WTC11 (cell line): ENCODE results near the gene PLEKHG5. TPM values are rescaled to one million over a fixed set of nuclear protein-coding genes. Genes with fewer than 3 reads are reported as not detected.

Experiments
- ATAC-seq: fragments of 200-7000 bp; cut with Tn5 transposase; 2 replicates; pipeline ENCODE4 v1.10.0; 2021; ENCODE audit warnings: mild to moderate bottlenecking, moderate library complexity
- CTCF ChIA-PET: fragments of 300-600 bp; sonication (Branson Sonifier 250); formaldehyde crosslinking; loops from one replicate; lab custom pipeline; 2021; ENCODE audit warnings: antibody characterized with exemption; lab: Charles Lee
- POLR2A ChIA-PET: fragments of 350-600 bp; sonication (Branson Sonifier 250); formaldehyde crosslinking; loops from one replicate; lab custom pipeline; 2021; ENCODE audit warnings: antibody characterized with exemption; lab: Charles Lee
- DNase-seq: peaks from one replicate; pipeline ENCODE4 v3.0.0; 2021; ENCODE audit warnings: low spot score
- H3K27ac Mint-ChIP-seq: 2 replicates; pipeline ENCODE4 v1.8.0; 2021; ENCODE audit warnings: mixed read lengths
- H3K27me3 Mint-ChIP-seq: 2 replicates; pipeline ENCODE4 v1.8.0; 2021; ENCODE audit warnings: low read depth, mild to moderate bottlenecking, moderate library complexity, mixed read lengths
- H3K36me3 Mint-ChIP-seq: 2 replicates; pipeline ENCODE4 v1.8.0; 2021; ENCODE audit warnings: mixed read lengths
- H3K4me1 Mint-ChIP-seq: 2 replicates; pipeline ENCODE4 v1.8.0; 2022; ENCODE audit warnings: mixed read lengths
- H3K4me3 Mint-ChIP-seq: 2 replicates; pipeline ENCODE4 v1.8.0; 2021; ENCODE audit warnings: mild to moderate bottlenecking, moderate library complexity, mixed read lengths
- H3K9me3 Mint-ChIP-seq: 2 replicates; pipeline ENCODE4 v1.8.0; 2021; ENCODE audit warnings: mixed read lengths
- GRHL2 ChIP-seq: fragments of 250-450 bp; sonication (Bioruptor Pico); IDR thresholded peaks from 2 replicates; pipeline ENCODE4 v1.8.0; 2022; ENCODE audit warnings: mild to moderate bottlenecking, moderate library complexity; ENCODE audit not compliant: insufficient replicate concordance, severe bottlenecking
- NFATC4 ChIP-seq: fragments of 250-450 bp; sonication (Bioruptor Pico); IDR thresholded peaks from 2 replicates; pipeline ENCODE4 v1.9.0; 2021; ENCODE audit warnings: mild to moderate bottlenecking
- NFYB ChIP-seq: sonication (generic); formaldehyde crosslinking; conservative IDR thresholded peaks from 2 replicates; pipeline ENCODE4 v1.8.0; 2022; ENCODE audit warnings: low read depth, missing genetic modification reagents
- RELA ChIP-seq: sonication (generic); formaldehyde crosslinking; IDR thresholded peaks from 2 replicates; pipeline ENCODE4 v1.8.1; 2022; ENCODE audit warnings: missing genetic modification reagents, mild to moderate bottlenecking, borderline replicate concordance
- RORB ChIP-seq: fragments of 250-450 bp; sonication (Bioruptor Pico); IDR thresholded peaks from 2 replicates; pipeline ENCODE4 v1.9.0; 2021; ENCODE audit warnings: mild to moderate bottlenecking
- SMAD3 ChIP-seq: sonication (generic); formaldehyde crosslinking; IDR thresholded peaks from 2 replicates; pipeline ENCODE4 v1.8.0; 2022; ENCODE audit warnings: missing genetic modification reagents, mild to moderate bottlenecking, borderline replicate concordance
- SMAD4 ChIP-seq: sonication (generic); formaldehyde crosslinking; IDR thresholded peaks from 2 replicates; pipeline ENCODE4 v1.8.0; 2022; ENCODE audit warnings: mild to moderate bottlenecking, missing genetic modification reagents
- TEAD1 ChIP-seq: sonication (generic); formaldehyde crosslinking; IDR thresholded peaks from 2 replicates; pipeline ENCODE4 v1.8.0; 2022; ENCODE audit warnings: mild to moderate bottlenecking, missing genetic modification reagents
- ZNF138 ChIP-seq: sonication (generic); formaldehyde crosslinking; conservative IDR thresholded peaks from 2 replicates; pipeline ENCODE4 v1.8.1; 2022; ENCODE audit warnings: mild to moderate bottlenecking, moderate library complexity, missing genetic modification reagents
- ZNF317 ChIP-seq: sonication (generic); formaldehyde crosslinking; IDR thresholded peaks from 2 replicates; pipeline ENCODE4 v1.8.1; 2023; ENCODE audit warnings: low read depth, mild to moderate bottlenecking, moderate library complexity, missing genetic modification reagents, borderline replicate concordance
- ZNF396 ChIP-seq: fragments of 250-450 bp; sonication (Bioruptor Pico); IDR thresholded peaks from 2 replicates; pipeline ENCODE4 v1.8.0; 2021; ENCODE audit warnings: mild to moderate bottlenecking, moderate library complexity, borderline replicate concordance
- total RNA-seq: library from RNA; stranded (reverse); gene quantifications from 3 replicates; pipeline ENCODE4 v1.2.3, GENCODE V29; 2021
- TF ChIP-seq, protein P1 (sequence below): sonication (generic); formaldehyde crosslinking; IDR thresholded peaks from 2 replicates; pipeline ENCODE4 v1.8.0; 2022; ENCODE audit warnings: missing genetic modification reagents
- TF ChIP-seq, protein P2 (sequence below): sonication (generic); formaldehyde crosslinking; IDR thresholded peaks from 2 replicates; pipeline ENCODE4 v1.8.1; 2022; ENCODE audit warnings: low read depth, mild to moderate bottlenecking, moderate library complexity, missing genetic modification reagents, borderline replicate concordance
- TF ChIP-seq, protein P3 (sequence below): fragments of 250-450 bp; sonication (Bioruptor Pico); IDR thresholded peaks from 2 replicates; pipeline ENCODE4 v1.9.0; 2021; ENCODE audit warnings: mild to moderate bottlenecking, borderline replicate concordance
- TF ChIP-seq, protein P4 (sequence below): fragments of 250-450 bp; sonication (Bioruptor Pico); IDR thresholded peaks from 2 replicates; pipeline ENCODE4 v1.9.0; 2021; ENCODE audit warnings: moderate library complexity, mild to moderate bottlenecking, inconsistent platforms, borderline replicate concordance
- TF ChIP-seq, protein P5 (sequence below): sonication (generic); formaldehyde crosslinking; IDR thresholded peaks from 2 replicates; pipeline ENCODE4 v1.8.0; 2022; ENCODE audit warnings: mild to moderate bottlenecking, missing genetic modification reagents
- TF ChIP-seq, protein P6 (sequence below): sonication (generic); formaldehyde crosslinking; IDR thresholded peaks from 2 replicates; pipeline ENCODE4 v1.8.0; 2022; ENCODE audit warnings: mild to moderate bottlenecking, missing genetic modification reagents

The PLEKHG5 gene
- total RNA-seq, 1 experiment from 2014 or later: 27.5 TPM

DNA sequence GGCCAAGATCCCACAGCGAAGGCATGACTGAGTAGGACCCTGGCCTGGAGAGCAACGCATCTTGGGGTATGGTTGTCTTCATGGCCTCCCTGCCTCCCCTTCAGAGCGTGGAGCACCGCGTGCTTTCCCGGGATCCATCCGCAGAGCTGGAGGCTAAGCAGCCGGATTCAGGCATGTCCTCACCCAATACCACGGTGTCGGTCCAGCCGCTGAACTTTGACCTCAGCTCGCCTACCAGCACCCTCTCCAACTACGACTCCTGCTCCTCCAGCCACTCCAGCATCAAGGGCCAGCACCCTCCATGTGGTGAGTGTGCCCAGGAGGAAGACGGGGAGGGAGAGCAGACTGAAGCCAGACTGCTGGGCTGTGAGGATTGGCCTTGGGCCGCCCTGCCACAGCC lies 47.1 kb downstream of the PLEKHG5 start:
- ATAC-seq (no peak), DNase-seq (no peak)
- H3K27ac Mint-ChIP-seq: no peak overlapping the region
- H3K9me3 Mint-ChIP-seq: no peaks in the 10 kb centered on the region
- H3K27me3 Mint-ChIP-seq: peaks cover 21% of the 10 kb centered on the region
- TF ChIP-seq RORB: no peak
- no peak for TF ChIP-seq ZNF138 (CRISPR knock-in tag)
- TF ChIP-seq, protein P1, sequence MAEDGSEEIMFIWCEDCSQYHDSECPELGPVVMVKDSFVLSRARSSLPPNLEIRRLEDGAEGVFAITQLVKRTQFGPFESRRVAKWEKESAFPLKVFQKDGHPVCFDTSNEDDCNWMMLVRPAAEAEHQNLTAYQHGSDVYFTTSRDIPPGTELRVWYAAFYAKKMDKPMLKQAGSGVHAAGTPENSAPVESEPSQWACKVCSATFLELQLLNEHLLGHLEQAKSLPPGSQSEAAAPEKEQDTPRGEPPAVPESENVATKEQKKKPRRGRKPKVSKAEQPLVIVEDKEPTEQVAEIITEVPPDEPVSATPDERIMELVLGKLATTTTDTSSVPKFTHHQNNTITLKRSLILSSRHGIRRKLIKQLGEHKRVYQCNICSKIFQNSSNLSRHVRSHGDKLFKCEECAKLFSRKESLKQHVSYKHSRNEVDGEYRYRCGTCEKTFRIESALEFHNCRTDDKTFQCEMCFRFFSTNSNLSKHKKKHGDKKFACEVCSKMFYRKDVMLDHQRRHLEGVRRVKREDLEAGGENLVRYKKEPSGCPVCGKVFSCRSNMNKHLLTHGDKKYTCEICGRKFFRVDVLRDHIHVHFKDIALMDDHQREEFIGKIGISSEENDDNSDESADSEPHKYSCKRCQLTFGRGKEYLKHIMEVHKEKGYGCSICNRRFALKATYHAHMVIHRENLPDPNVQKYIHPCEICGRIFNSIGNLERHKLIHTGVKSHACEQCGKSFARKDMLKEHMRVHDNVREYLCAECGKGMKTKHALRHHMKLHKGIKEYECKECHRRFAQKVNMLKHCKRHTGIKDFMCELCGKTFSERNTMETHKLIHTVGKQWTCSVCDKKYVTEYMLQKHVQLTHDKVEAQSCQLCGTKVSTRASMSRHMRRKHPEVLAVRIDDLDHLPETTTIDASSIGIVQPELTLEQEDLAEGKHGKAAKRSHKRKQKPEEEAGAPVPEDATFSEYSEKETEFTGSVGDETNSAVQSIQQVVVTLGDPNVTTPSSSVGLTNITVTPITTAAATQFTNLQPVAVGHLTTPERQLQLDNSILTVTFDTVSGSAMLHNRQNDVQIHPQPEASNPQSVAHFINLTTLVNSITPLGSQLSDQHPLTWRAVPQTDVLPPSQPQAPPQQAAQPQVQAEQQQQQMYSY (CRISPR knock-in tag): no peak
- TF ChIP-seq, protein P2, sequence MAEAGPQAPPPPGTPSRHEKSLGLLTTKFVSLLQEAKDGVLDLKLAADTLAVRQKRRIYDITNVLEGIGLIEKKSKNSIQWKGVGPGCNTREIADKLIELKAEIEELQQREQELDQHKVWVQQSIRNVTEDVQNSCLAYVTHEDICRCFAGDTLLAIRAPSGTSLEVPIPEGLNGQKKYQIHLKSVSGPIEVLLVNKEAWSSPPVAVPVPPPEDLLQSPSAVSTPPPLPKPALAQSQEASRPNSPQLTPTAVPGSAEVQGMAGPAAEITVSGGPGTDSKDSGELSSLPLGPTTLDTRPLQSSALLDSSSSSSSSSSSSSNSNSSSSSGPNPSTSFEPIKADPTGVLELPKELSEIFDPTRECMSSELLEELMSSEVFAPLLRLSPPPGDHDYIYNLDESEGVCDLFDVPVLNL (CRISPR knock-in tag): no peak
- TF ChIP-seq, protein P3, sequence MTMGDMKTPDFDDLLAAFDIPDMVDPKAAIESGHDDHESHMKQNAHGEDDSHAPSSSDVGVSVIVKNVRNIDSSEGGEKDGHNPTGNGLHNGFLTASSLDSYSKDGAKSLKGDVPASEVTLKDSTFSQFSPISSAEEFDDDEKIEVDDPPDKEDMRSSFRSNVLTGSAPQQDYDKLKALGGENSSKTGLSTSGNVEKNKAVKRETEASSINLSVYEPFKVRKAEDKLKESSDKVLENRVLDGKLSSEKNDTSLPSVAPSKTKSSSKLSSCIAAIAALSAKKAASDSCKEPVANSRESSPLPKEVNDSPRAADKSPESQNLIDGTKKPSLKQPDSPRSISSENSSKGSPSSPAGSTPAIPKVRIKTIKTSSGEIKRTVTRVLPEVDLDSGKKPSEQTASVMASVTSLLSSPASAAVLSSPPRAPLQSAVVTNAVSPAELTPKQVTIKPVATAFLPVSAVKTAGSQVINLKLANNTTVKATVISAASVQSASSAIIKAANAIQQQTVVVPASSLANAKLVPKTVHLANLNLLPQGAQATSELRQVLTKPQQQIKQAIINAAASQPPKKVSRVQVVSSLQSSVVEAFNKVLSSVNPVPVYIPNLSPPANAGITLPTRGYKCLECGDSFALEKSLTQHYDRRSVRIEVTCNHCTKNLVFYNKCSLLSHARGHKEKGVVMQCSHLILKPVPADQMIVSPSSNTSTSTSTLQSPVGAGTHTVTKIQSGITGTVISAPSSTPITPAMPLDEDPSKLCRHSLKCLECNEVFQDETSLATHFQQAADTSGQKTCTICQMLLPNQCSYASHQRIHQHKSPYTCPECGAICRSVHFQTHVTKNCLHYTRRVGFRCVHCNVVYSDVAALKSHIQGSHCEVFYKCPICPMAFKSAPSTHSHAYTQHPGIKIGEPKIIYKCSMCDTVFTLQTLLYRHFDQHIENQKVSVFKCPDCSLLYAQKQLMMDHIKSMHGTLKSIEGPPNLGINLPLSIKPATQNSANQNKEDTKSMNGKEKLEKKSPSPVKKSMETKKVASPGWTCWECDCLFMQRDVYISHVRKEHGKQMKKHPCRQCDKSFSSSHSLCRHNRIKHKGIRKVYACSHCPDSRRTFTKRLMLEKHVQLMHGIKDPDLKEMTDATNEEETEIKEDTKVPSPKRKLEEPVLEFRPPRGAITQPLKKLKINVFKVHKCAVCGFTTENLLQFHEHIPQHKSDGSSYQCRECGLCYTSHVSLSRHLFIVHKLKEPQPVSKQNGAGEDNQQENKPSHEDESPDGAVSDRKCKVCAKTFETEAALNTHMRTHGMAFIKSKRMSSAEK: no peak
- TF ChIP-seq TEAD1 (CRISPR knock-in tag): no peak
- TF ChIP-seq, protein P4, sequence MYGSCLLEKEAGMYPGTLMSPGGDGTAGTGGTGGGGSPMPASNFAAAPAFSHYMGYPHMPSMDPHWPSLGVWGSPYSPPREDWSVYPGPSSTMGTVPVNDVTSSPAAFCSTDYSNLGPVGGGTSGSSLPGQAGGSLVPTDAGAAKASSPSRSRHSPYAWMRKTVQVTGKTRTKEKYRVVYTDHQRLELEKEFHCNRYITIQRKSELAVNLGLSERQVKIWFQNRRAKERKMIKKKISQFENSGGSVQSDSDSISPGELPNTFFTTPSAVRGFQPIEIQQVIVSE (CRISPR knock-in tag): no peak
- no peak for TF ChIP-seq SMAD3
- TF ChIP-seq NFATC4 (CRISPR knock-in tag): no peak
- no peak for TF ChIP-seq RELA (CRISPR knock-in tag)
- no peak for TF ChIP-seq ZNF396 (CRISPR knock-in tag)
- TF ChIP-seq SMAD4 (CRISPR knock-in tag): no peak
- no peak for TF ChIP-seq GRHL2 (CRISPR knock-in tag)
- no peak for TF ChIP-seq ZNF317
- no peak for TF ChIP-seq NFYB (CRISPR knock-in tag)
- TF ChIP-seq, protein P5, sequence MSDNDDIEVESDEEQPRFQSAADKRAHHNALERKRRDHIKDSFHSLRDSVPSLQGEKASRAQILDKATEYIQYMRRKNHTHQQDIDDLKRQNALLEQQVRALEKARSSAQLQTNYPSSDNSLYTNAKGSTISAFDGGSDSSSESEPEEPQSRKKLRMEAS: no peak
- TF ChIP-seq, protein P6, sequence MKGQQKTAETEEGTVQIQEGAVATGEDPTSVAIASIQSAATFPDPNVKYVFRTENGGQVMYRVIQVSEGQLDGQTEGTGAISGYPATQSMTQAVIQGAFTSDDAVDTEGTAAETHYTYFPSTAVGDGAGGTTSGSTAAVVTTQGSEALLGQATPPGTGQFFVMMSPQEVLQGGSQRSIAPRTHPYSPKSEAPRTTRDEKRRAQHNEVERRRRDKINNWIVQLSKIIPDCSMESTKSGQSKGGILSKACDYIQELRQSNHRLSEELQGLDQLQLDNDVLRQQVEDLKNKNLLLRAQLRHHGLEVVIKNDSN (CRISPR knock-in tag): no peak
- ChIA-PET POLR2A (no interaction called here), CTCF (no interaction called here)
- H3K4me1 Mint-ChIP-seq: peaks cover 33% of the 10 kb centered on the region
- no peak overlapping the region for H3K4me3 Mint-ChIP-seq
- no peaks in the 10 kb centered on the region for H3K36me3 Mint-ChIP-seq
